HG03575 (cell line): Measurements from ENCODE around the gene FNIP2.
"Not testable (repeated sequence)": the region's sequence is repeated elsewhere in the genome, so short reads cannot be mapped to it uniquely, and the experiment has no call there.

Source experiments
- ATAC-seq: cut with Tn5 transposase; IDR thresholded peaks from one replicate; pipeline ENCODE4 v1.9.1; 2021; ENCODE audit not compliant: unreplicated experiment, insufficient number of reproducible peaks, low FRiP score; ENCODE audit errors: extremely low read depth

FNIP2 gene

DNA sequence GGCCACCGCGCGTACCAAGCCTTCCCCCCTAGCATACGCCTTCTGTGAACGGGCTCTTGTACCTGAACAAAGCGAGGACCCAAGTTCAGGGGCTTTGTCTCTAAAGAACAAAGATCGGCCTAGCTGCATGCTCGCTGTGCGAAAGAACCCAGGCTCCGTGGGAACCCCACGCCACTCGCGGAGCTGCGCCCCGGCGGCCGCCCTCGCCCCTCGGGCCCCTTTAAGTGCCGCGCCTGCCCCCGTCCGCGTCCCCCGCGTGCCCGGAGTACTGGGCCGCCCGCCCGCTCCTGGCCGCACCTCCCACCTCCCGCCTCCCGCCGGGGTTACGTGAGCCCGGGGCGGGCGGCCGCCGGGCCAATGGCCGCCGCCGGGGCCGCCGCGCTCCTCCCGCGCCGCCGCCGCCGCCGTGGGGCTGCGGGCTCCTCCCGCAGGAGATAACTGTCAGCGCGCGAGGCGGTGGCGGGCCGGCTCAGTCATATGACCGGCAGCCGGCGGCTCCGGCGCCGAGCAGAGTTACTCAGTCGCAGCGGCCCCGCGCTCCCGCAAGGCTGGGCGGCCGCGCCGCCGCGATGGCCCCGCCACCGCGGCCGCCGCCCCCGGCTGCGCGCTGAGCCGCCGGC is at the start of gene FNIP2:
TSS of gene FNIP2 (plus strand) at position 472 of the 620 bp plus-strand sequence. CDS start 187 bp downstream, outside the sequence.
- ATAC-seq = no peak

DNA sequence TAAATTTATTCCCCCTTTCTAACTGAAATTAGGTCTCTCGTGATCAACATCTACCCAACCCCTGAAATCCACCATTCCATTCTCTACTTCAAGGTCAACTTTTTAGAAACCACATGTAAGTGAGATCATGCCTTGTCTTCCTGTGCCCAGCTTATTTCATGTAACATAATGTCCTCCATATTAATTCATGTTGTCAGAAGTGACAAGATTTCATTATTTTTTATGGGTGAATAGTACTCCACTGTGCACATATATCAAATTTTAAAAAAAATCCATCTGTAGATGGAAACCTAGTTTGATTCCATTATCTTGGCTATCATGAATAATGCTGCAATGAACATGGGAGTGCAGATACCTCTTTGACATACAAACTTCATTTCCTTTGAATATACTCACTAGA is 47.1 kb upstream of the FNIP2 start:
- ATAC-seq = no peak

DNA sequence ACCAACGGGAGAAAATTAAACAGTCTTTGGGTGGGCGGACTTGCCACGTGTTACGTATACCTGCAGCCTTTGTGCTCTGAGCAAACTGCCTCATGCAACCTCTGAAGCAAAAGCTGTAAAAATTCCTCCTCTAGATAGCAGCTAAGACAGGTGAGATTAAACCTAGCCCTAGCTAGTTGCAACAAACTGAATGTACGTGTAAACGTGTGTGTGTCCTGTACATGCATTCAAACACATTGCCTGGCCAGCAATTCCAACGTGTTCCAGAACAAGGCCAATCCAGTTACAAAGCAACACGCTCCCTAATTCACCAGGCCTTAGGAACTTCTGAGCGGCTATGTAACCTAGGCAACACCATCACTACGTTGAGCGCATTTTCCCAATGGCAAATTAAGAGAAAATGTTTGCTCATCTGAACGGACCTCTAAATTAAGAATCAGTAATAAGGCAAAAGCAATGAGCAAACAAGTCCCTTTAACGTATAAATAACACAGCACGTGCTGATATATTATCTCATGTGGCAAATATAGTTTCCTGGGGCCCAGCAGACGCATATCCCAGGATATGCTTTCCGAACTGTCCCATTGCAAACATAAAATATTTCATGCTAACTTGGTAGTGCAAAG is 46.4 kb upstream of the FNIP2 start:
- no peak for ATAC-seq

DNA sequence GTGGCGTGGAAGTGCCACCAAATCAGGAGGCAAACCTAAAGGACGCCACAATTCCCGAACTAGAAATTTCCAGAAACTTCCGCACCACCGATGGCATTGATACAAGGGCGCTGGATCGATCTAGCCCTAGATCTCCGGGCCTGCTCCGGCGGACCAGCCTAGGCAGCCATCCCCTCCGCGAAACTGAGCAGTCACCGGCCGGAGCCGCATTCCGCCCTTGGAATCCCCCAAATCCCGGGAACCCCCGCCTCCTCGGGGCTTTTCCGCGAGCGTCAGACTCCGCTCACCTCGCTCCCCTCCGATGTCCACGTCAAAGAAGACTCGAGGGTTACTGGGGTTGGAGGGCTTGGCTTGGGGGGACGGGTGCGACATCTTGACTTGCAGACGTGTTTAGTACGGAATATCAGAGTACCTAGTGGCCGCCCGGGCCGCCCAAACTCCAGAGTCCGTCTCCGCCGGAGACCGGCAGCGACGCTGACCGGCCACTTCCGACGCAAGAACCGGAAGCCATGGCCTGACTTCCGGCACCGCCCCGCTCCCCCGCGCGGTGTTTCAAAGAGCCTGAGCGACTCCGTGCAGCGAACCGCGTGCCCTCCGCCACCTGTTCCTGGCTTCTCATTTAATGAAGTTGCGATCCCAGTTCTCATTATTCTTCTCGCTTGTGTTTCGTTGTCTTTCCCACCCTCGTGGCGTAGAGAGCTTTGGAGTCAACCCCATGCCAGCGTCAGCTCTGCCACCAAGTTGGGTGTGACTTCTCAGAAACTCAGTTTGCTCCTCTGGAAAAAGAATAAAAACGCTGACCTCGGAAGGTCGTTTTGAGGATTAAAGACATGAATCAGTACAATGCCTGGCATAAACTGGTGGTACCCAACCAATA is 45.7 kb upstream of the FNIP2 start, which contains the start of gene PPID:
TSS of gene PPID (minus strand) at position 480 of the 877 bp plus-strand sequence. CDS start at position 372, 108 bp downstream.
- peak; percentile 51 for ATAC-seq

DNA sequence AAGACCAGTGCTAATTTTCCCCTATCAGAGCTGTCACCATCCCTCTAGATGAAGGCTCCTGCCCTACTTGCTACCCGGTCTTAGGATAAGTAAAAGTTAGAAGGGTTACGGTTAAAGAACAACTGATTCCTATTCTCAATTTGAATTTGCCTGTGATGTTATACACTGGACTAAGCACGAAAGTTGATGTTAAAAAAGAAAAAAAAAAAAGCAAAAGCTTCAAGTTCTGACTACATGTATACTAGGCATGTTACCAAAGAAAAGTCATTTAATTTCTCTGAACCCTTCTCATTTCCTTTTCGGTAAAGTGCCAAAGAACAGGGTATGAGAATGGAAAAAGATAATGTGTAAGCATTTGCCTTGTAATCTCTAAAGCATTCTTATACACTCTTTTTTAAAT is 44.2 kb upstream of the FNIP2 start:
- no peak for ATAC-seq

DNA sequence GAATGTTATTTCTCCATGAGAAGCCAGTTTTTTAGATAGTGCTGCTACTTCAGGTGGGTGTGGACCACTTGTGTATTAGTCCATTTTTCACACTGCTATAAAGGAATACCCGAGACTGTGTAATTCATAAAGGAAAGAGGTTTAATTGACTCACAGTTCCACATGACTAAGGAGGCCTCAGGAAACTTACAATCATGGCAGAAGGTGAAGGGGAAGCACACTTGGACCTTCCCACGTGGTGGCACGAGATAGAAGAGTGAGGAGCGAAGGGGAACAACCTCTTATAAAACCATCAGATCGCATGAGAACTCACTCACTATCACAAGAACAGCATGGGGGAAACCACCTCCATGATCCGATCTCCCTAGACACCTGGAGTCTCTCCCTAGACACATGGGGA is 42.2 kb upstream of the FNIP2 start:
- ATAC-seq = no peak

DNA sequence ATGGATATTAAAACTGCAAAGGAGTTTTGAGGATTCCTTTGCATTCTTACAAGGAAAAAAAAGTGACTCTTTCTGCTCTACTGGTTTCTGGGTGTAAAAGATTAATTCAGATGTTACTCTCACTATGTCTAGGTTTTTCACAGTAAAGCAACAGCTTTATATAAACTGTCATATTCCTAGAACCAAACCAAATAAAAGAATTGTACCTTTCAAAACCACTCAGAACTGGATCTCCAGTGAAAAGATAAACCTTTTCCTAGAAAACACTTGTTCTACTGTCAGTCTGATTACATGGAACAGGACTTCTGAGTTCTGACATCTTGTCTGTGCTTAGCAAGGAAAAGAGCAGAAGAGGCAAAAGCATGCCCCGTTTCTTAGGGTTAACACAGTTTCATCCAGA is 40.6 kb upstream of the FNIP2 start:
- no peak for ATAC-seq

DNA sequence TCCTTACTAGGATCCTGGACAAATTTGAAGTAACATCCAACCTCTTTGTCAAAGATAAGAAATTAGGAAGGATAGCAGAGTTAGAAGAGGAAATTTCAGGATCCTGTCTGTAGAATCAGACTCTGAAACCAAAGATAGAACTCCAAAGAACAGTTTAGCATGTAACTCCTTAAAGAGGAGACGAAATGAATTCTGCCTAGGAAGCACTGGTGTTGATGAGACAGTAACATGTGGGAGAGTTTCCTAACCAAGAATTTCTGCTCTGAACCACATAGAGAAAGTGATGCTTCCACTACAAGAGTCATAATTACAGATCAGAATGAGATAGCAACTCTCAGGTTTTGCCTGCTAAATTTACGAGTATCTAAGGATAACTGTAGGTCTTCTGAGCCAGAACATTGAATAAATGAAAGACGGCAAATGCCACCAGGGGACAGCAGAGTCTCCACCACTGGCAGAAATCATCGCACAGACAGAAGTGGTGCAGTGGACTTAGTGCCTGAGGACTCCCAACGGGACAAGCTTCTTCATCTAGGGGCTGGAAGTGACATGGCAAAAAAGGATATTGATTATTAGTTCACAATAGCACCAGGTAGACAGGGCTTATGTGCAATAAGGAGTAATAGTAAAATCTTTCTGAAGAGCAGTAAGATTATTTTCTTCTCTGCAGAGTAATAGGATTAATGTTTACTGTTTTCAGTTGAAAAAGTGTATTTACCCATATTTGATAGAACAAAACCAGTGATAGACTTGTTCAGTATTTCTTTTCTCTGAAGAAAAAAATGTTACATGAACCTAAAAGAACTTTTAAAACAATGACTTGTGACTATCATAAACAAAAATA is 38.9 kb upstream of the FNIP2 start:
- ATAC-seq = peak; percentile 51

DNA sequence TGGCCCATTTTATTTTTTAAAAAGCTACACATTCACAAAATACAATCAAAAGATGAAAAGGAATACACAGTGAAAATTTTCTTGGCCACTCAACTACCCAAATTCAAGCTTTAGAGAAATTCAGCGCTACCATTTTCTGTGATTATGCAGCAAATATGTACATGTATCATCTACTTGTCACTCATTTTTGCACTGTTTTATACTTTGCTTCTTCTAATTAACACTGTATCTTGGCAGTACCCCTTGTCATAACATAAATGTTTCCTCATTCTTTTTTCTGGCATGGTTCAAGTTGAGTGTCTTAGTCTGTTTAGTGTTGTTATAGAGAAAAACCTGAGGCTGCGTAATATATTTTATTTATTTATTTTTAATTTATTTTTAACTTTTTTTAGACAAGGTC is 30.0 kb upstream of the FNIP2 start:
- ATAC-seq = no peak

DNA sequence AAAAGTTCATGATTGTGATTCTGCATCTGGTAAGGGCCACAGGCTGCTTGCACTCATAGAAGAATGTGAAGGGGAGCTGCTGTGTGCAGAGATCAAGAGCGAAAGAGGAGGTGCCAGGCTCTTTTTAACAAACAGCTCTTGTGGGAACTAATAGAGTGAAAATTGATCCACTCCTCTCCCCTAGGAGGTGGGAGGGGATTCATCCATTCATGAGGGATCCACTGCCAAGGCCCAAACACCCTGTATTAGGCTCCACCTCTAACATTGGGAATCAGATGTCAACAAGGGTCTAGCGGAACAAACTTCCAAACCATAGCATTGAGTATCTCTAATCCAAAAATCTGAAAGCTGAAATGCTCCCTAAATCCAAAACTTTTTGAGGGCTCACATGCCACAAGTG is 29.2 kb upstream of the FNIP2 start:
- no peak for ATAC-seq

DNA sequence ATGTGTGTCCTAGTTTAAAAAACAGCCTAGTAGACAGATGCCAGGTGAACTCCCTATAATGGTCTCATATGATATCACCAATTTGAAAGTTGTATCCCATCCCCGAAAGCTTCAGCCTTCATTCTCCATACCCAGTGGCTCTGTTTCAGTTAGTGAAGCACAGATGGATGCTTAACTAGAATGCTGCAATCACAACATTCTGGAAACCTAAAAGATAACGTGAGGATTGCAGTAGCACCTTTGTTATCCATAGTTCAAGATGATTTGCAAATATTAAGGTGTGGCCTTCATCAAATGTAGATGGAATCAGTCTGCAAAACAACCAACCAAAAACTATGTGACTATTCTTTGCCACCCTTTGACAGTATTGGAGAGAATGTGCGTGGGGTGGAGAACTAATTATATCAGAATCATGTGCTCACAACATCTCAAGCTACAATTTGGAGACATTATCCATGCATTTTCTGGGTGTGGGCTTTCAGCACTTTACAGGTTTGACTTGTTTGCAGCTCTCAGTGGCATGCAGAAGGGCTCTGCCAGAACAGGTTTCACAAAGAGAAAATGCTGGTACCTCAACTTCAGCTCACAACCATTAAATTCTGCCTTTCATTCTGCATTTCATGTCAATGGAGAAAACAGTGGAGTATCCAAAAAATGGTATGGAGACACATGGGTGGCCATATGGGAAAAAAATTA is 27.4 kb upstream of the FNIP2 start:
- no peak for ATAC-seq

DNA sequence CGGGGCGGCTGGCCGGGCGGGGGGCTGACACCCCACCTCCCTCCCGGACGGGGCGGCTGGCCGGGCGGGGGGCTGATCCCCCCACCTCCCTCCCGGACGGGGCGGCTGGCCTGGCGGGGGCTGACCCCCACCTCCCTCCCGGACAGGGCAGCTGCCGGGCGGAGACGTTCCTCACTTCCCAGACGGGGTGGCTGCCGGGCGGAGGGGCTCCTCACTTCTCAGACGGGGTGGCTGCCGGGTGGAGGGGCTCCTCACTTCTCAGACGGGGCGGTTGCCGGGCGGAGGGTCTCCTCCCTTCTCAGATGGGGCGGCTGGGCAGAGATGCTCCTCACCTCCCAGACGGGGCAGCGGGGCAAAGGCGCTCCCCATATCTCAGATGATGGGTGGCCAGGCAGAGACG is 22.3 kb upstream of the FNIP2 start:
- ATAC-seq = not testable (repeated sequence)

DNA sequence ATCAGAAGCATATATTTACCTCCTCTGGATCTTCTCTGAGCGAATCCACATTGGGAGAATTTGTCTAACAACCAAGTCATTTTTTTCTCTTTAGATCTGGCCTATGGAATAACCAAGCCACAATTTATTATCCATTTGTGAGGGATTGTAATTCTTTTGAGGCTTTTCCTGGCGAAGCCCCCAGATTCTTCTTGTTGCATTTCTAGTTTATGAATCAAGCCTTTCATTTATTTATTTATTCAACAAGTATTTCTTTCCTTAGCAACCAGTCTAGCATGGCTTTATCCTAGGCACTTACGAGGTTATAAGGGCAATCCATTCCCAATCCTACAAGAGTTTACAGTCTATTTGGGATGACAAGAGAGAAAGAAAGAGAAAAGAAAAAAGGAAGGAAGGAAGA is 18.4 kb upstream of the FNIP2 start:
- no peak for ATAC-seq

DNA sequence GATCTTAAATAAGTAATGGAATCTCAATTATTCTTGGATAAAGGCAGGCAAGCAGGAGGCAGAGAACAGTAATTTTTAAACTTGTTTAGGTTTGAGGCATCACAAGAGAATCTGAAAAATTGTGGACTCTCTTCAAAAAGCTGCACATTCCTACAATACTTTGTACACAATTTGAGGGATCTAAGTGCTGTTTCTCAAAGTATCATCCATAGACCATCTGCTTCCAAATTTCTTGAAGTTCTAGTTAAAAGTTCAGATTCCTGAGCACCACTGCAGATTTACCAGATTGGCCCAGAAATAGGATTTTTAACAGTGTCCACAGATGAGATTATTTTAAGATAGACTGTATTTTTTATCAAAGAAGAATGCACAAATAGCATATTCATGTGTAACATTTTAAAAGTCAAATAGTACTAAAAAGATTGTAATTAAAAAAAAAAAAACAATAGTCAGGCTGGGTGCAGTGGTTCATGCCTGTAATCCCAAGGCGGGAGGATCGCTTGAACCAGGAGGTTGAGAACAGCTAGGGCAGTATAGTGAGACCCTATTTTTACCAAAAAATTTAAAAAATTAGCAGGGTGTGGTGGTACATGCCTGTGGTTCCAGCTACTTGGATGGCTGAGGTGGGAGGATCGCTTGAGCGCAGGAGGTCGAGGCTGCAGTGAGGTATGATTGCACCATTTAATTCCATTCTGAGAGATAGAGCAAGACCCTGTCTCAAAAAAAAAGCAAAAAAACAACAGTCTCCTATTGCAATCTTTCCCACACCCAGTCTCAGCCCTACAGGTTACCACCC is 14.2 kb upstream of the FNIP2 start:
- ATAC-seq = no peak

DNA sequence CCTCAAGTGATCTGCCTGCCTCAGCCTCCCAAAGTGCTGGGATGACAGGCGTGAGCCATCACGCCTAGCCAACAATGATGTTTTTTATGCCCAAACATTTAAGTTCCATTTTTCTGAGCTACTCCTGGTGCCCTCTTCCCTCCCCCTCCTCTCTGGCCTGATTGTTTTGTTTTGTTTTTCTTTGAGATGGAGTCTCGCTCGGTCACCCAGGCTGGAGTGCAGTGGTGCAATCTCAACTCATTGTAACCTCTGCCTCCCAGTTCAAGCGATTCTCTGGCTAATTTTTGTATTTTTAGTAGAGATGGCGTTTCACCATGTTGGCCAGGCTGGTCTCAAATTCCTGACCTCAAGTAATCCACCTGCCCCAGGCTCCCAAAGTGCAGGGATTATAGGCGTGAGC is 13.0 kb upstream of the FNIP2 start:
- ATAC-seq = not testable (repeated sequence)

DNA sequence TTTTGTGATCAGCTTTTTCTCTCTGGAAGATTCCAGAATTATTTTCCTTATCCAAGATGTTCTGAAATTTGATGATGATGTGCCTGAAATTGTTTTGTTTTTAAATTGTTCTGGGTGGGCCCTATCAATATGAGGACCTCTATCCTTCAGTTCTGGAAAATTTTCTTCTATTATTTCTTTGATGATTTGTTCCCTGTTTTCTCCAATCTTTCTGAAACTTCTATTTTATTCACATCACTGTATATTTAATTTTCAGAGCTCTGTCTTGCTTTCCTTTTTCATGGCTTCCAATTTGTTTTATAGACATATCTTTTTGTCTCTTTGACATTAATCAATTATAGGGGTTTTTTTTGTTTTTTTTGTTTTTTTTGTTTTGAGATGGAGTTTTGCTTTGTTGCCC is 12.2 kb upstream of the FNIP2 start:
- no peak for ATAC-seq

DNA sequence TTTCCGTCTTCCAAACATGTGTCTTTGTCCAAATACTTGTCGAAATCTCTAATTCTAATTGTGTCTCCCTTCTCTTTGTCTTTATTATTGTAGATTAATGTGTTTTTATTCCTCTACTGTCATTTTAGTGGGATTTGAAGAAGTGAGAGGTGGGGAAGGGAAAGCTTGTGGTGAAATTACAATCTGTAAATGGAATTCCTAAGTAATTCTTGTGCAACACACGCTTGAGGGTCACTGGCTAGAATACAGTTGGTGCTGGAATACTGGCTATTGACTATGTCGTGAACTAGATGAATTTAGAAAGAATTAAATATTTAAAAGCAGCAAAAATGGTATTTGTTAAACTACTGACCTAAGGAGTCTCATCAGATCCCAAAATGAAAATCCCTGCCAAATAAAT is 10.7 kb upstream of the FNIP2 start:
- no peak for ATAC-seq

DNA sequence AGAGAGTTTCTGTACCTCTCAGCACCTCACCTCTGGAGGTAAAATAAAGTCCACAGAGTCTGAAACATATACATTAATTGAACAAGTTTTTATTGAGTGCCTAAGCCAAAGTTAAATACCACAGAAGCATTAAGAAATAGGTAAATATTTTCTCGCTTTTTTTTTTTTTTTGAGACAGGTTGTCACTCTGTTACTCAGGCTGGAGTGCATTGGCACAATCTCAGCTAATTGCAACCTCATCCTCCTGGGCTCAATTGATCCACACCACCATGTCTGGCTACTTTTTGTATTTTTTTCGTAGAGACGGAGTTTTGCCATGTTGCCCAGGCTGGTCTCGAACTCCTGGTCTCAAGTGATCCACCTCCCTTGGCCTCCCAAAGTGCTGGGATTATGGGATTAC is 10.1 kb upstream of the FNIP2 start:
- no peak for ATAC-seq
